ENCODE measurements around the gene PNPLA5.

PNPLA5 gene

DNA sequence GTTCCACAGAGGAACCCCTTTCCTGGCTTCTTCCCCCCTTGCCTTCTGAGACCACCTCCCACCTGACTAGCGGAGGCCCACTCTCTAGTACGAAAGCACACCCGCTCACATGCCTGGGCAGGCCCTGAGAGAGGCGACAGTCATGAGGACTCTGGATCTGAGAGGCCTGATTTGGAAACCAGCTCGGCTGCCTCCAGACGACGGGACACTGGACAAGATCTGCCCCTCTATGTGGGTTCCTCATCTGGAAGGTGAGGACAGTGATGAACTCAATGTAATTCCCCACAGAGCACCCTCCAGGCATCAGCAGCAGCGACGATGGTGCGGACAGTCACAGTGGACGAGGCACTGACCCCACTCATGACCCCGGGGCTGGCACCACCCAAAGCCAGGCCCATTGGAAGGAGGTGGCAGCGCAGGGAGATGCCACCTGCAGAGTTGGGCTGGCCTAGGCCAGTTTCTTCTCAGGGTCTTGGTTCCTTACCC is 37.0 kb downstream of the PNPLA5 start:
- DNase-seq (ENCODE audit: low spot score): no peak

- no peak for DNase-seq (ENCODE audit: low spot score)
Observed at GRCh38 chr22:43854121-43854785, 37.6 kb downstream of the PNPLA5 start.

DNA sequence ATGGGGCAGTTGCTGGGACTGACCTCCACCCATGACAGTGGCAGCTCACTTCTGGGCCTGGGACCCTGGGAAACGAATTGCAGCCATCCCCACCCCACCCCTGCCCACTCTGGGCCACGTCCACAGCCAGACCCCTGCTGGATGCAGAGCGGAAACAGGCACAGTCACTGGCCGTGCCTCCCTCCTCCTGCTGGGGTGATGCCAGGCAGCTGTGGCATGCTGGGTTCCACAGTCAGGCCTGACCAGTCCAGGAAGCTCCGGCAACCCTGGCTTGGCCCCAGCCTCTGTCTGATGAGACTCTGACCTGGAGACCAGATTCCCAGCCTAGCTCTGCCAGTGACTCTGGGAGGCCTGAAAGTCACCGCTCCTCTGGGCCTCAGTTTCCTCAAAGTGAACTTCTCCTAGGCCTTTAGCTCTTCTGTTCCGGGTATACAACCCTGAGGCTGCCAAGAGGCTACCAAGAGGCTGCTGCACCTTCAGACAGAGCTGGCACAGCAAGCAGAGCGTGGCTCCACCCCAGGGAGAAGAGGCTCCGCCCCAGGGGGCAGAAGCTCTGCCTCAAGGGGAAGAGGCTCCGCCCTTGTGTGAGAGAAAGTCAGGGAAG is 38.4 kb downstream of the PNPLA5 start:
- DNase-seq (ENCODE audit: low spot score): no peak

DNA sequence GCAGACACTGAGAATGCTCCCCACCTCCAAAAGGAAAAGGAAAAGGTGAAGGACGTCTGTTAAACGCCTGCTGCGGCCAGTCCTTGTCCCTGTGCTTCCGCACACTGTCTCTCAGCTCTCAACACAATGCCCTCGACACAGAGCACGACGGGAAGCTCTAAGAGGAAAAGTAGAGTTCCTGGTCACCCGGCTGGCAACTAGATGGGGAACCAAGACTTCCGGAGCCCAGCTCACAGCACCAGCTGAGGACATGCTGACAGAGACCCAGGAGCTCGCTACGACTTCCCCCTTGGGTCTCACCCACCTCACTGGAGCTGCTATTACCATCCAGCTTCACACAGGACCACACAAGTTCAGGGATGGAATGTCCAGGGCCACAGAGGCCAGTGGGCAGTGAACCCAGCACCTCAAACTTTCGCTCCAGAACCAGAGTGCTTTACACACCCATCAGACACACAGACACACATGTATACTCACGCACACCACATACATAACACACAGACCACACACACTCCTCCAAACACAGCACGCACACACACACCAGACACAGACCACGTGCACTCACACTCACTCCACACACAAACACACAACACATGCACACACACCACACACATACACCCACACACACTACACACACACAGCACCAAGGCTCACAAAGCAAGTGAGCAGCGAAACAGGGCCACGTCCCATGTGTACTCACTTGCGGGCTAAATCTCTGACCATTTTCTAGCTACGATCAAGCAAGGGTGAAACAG is 39.1 kb downstream of the PNPLA5 start:
- no peak for DNase-seq (ENCODE audit: low spot score)

DNA sequence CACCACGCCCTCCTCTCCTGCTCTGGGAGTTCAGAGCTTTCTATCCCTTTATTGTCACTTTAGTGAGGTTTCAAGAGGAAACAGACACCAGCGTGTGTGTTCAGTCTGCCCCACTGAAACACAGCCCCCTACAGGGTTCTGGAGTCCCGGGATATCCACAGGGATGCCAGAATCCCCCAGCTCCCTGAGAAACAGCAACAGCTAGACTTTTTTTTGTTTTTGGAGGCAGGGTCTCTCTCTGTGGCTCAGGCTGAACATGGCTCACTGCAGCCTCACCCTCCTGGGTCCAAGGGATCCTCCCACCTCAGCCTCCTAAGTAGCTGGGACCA is 39.9 kb downstream of the PNPLA5 start:
- no peak for DNase-seq (ENCODE audit: low spot score)

DNA sequence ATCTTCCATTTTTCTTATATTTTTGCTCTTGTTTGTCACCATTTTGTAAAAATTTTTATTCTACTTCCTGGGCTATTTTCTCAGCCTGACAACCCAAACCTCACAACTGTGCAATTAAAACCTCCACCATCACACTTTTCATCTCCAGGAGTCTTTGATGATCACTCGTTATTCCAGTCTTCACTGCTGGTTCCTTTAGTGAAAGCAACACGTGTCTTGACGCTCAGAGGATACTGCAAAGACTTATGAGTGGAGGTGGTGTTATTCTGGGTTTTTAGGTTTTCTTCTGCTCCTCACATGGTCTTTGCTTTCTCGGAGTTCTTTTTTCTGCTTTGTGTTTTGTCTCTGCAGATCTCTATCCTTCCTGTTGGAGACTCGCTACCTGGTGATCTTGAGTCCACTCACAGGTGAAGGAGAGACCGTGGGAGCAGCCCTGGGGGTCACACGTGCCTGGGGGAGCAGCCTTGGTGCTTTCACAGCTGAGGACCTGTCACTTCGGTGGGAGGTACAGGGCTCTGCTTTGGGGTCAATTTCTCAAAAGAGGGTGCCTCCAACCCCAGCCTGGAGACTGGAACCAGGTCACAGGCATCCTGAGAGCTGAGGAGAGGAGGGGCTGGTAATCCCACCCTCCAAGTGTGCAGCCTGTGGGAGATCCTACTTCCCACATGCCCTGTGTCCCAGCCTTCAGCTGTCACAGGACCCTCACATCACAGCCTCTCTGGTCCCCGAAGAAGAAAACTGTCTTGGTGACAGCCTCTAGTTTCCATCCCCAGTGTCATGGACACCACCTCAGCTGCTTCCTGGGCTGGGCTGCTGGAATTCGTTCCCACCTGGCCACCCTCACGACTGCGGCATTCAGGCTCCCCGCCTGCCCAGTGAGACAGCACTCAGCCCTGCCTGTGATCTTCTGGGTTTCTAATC is 40.5 kb downstream of the PNPLA5 start:
- DNase-seq (ENCODE audit: low spot score): no peak

DNA sequence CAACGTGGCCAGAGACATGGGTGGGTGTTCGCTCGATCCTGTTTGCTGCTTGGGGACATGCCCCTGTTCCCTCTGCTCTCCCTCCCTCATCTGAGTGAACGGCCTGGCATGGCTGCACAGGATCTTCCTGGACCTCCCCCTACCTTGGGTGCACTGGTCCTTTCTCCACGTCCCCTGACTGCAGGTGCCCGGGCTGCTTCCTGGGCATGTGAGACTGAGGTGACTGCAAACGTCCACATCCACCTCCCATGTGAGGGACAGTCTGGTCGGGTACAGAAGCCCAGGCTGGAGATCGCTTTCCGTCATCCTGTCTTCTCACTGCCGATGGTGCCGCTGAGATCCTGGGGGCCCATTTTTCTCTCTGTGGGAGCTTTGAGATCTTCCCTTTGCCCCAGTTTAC is 41.3 kb downstream of the PNPLA5 start:
- no peak for DNase-seq (ENCODE audit: low spot score)

- DNase-seq (ENCODE audit: low spot score): no peak
Observed at GRCh38 chr22:43849731-43850130, 42.1 kb downstream of the PNPLA5 start.

DNA sequence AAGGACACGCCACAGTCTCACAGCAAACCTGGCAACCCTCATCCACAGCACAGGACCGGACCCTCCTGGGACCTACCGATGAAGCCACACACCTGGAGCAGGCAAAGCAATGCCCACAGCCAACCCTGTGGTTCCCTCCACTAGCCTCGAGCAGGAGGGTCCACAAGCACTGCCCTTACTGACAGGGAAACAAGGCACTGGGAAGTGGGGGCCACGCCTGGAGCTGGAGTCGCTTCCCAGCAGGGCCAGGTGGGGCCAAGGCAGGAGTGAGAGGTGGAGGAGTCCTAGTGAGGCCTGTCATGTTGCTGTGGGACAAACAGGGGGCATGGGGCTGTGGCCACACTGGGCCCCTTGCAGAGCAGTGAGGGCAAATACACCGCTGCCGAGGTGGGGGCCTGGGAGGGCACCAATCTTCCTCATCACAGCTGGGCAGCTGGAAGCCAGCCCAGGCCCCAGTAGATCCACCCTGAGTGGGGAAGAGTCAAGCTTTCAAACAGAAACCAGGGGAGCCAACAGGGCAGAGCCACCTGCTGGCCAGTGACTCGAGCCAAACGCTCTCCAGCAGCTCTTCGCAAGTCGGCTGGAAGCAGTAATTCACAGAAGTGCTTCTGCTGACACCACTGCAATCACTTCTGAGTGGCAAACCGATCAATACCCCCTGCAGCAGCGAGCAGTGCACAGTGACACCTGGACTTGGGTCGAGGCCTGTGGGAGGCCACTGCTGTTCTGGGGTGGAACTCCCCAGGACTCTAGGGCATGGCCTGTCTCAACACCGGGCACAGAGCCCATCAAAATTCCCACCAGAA is 43.2 kb downstream of the PNPLA5 start:
- peak; percentile 37 for DNase-seq (ENCODE audit: low spot score)

GRCh38 chr22:43847376-43848289 is 44.2 kb downstream of the PNPLA5 start:
- DNase-seq (ENCODE audit: low spot score): no peak

DNA sequence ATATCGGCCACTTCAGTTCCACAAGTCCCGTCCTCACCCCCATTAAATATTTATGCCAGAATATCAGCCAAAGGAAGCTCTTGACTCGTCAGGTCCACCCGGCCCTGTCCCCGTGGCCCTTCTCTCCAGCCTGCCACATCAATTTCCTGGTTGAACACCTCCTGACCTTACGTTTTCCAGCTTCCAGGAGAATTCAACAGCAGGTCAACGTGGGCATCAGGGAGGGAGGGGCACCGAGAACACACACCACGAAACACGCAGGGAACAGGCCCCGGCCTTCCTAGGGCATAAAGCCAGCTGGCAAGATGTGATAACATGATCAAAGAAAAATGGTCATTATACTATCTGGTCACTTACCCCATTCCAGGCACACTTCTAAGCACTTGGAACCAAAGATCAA is 44.8 kb downstream of the PNPLA5 start:
- DNase-seq (ENCODE audit: low spot score): no peak

DNA sequence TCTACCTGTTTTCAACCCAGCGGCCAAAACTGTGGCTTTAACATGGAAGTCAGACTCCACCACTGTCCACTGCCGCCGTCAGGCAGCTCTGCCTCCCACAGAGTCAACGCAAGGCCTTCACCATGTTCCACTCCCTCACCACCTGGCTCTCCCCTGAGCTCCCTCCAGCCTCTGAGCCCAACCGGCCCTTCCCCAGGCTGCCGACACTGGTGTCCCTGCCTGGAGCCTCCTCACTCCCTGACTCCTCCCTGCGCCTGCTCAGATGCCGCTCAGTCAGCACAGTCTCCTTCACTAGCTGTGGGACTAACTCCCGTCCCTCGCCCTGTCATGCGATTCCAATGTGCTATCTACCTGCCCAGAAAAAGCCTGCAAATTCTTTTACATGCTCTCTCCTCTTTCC is 45.8 kb downstream of the PNPLA5 start:
- no peak for DNase-seq (ENCODE audit: low spot score)

GRCh38 chr22:43844560-43845545 is 47.0 kb downstream of the PNPLA5 start:
- no peak for DNase-seq (ENCODE audit: low spot score)

- peak; percentile 82 for DNase-seq (ENCODE audit: low spot score)
Observed at GRCh38 chr22:43843783-43844530, 47.9 kb downstream of the PNPLA5 start.

DNA sequence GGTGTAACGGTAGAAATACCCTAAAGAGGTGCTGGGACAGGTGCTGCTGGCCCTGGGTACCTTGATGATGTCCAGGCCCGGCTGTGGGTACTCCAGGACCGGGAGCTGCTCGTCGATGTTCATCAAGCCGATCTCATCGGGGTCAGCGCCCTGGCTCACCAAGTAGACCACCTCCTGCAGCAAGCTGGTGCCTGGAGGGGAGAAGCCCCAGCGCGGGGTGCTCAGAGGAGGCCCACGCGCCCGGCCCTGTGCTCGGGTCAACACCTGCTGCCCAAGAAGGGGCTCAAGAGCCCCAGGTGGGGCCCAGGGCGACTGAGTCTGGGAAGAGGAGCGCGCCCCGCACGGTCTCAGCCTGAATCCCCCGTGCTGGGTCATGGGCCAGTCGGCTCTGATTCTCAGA is 50.1 kb downstream of the PNPLA5 start:
- DNase-seq (ENCODE audit: low spot score): no peak

DNA sequence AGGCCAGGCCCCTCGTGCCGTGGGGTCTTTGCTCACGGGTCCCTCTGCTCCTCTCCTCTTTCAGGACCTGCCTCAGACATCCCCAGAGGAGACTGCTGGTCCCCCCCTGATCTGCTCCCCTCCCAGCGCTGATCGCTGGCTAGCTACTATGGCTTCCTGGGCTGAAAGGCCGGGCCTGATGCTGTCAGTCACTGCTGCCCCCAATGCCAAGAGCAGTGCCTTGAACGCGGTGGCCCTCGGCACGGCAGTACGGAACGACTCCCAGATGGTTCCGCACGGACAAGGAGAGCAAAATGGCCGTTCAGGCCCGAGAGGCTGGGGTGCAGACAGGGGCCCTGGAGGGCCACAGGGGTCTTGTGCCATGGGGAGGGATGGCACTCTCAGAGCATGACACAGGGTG is 51.0 kb downstream of the PNPLA5 start:
- DNase-seq (ENCODE audit: low spot score): no peak

- DNase-seq (ENCODE audit: low spot score): no peak
Observed at GRCh38 chr22:43840431-43840830, 51.4 kb downstream of the PNPLA5 start.

DNA sequence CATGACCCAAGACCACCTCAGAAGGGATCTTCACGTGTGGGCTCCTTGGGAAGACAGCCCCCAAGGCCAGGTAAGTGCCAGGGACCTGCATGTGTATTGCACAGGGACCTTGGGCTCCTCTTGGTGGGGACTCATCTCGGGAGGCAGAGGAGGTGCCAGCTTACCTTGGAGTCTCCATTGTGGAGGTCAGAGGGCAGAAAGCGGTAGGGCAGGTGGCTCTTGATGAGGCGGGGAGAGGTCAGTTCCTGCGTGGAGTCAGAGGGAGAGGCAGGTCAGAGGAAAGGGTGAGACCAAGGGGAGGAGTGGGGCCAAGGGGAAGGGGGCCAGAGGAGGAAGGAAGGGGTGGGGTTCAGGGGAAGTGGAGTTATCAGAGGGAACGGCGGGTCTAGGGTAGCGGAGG is 52.0 kb downstream of the PNPLA5 start:
- DNase-seq (ENCODE audit: low spot score): no peak
